K562 treated with DMSO at 1 percent for 12 hours (cell line): Measurements from ENCODE around the gene NECAP2. TPM values are rescaled to one million over a fixed set of nuclear protein-coding genes. Genes with fewer than 3 reads are reported as not detected.

Experiments used
- total RNA-seq: library from RNA; unstranded; fragments of 300-600 nt; gene quantifications from 2 replicates; pipeline ENCODE4 v1.2.3, GENCODE V29; 2022; ENCODE audit not compliant: insufficient read depth

NECAP2 gene, protein sequence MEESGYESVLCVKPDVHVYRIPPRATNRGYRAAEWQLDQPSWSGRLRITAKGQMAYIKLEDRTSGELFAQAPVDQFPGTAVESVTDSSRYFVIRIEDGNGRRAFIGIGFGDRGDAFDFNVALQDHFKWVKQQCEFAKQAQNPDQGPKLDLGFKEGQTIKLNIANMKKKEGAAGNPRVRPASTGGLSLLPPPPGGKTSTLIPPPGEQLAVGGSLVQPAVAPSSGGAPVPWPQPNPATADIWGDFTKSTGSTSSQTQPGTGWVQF
- 81.0 and 82.1 TPM in 2 replicates for total RNA-seq

DNA sequence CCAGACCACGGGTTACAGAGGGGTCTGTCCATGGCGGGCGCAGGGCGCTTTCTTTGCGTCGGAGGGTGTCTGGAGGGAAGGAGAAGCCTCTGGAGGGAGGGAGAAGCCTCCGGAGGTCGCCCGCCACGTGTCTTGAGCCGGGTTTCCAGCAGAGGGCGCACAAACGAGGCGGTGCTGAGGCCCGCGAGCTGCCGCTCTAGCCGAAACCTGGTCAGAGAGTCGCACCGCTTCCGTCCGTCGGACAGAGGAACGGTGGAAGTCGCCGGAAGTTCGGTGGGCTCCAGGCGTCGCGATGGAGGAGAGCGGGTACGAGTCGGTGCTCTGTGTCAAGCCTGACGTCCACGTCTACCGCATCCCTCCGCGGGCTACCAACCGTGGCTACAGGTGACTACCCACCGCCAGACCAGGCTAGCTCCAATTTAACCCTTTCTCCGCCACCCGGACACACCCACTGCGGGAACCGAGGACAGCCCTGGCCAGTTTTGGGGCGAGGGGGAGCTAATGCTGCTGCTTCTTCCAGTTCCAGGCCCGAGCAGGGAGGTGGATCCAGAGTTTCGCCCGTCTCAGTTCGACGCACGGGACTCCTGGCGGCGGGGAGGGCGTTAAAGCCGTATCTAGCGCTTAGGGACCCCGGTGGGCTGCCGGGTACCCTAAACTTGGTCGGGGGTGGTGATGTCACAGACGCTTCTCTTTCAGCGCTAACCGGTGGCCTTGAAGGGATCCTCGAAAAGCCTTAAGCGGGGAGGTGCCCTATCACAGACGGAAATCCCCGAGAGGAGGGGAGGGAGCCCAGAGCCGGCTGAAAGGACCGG is at the start of gene NECAP2:
Gene NECAP2 (plus strand): TSS at position 255 of the 812 bp plus-strand sequence. CDS start 38 bp downstream, at position 293.

DNA sequence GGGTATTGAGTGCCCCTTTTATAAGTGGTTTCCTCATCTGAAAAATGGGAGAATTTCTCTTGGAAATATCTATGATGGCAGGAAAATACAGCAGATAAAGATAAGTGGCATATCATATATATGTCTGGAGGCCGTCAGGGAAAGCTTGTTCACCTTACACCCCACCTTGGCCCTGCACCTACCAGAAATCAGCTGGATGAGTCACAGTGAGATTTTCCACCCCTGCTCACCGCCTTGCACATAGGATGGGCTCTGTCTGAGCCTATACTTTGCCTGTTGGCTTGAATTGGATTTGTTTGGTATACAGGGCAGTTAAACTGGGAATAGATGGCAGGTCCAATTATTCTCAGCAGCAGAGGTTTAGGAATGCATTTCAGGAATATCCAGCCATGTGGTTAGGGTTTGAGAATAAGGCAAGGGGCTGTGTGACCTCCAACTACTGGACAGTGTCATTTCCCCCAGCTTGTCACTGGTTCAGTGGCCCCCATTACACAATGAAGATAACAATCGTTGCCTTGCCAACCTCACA is 3.5 kb upstream of the NECAP2 start, which contains the start of gene SPATA21:
Gene SPATA21 (minus strand): TSS at position 479 of the 529 bp plus-strand sequence. CDS start 6,053 bp downstream, outside the sequence.

Other genes starting within 250 kb of the NECAP2 start
- gene ARHGEF19, start 228.1 kb upstream of the NECAP2 start, total RNA-seq = 10.7 and 16.3 TPM in 2 replicates
- gene CPLANE2, start 203.5 kb upstream of the NECAP2 start, total RNA-seq = 4.7 and 7.3 TPM in 2 replicates
- gene FBXO42, start 88.2 kb upstream of the NECAP2 start, total RNA-seq = 18.4 and 32.5 TPM in 2 replicates
- 80.1 and 131 TPM in 2 replicates for gene SZRD1, start 73.5 kb upstream of the NECAP2 start, total RNA-seq
- gene SPATA21, start 3.3 kb upstream of the NECAP2 start, total RNA-seq = not detected in 2 replicates
- gene RNU1-1, start 73.6 kb downstream of the NECAP2 start, total RNA-seq = not detected in 2 replicates
- 11.0 and 64.3 TPM in 2 replicates for gene NBPF1, start 172.8 kb downstream of the NECAP2 start, total RNA-seq
- gene RNU1-3, start 226.2 kb downstream of the NECAP2 start, total RNA-seq = not detected in 2 replicates